Stimulated activated CD4-positive, alpha-beta T cell treated with anti-CD3 and anti-CD28 coated beads, Interleukin-2, amount 100 ng/mL, for 4 hours (primary cell): ENCODE measurements around the gene AMOT.

Experiments used
- DNase-seq: peaks from one replicate; pipeline ENCODE4 v3.0.0-alpha.2; 2020; ENCODE audit warnings: low read depth

Gene AMOT

DNA sequence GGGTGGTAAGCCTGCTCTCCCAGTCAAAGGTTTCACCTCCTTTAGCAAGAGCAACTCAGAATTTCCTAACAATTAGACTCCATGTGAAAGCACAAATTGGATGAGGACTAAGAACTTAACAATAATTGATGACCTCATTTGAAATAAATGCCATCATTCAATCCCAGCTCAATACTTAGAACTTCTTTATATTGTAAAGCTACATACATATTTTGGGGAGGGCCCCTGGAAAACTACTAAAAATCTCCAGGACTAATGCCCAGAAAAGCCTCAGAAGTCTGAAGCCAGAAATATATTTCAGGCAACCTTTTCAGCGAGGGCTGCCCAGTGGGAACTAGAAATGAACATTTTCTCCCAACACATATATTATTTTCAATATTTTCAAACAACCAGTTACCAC lies 38.1 kb downstream of the AMOT start:
- no peak for DNase-seq

- DNase-seq = no peak
These were observed 39.5 kb downstream of the AMOT start for GRCh38 chrX:112800971-112801775.

GRCh38 chrX:112799425-112799824 lies 41.2 kb downstream of the AMOT start:
- no peak for DNase-seq

GRCh38 chrX:112798736-112799135 lies 41.9 kb downstream of the AMOT start:
- DNase-seq = no peak

GRCh38 chrX:112789931-112790330 lies 50.7 kb downstream of the AMOT start:
- no peak for DNase-seq

- DNase-seq = no peak
These were observed 54.6 kb downstream of the AMOT start for GRCh38 chrX:112786076-112786475.

DNA sequence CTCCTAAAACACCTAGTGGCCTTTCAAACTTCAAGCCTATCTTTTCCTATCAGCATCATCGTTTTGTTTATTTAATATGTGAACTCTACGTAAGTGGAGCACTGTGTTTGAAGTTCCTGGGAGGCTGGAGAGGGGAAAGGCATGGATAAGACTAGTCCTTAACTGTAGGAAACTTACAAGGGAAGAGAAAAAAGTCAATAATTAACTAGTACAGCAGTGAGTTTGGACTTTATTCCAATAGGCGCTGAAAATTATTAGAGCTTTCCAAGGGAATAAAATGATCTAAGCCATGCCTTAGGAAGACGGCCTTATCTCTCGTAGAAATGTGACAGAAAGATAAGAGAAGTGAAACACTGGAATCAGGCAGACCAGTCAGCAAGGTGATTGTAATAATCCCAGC lies 55.3 kb downstream of the AMOT start:
- no peak for DNase-seq

- no peak for DNase-seq
These were observed 55.9 kb downstream of the AMOT start for GRCh38 chrX:112784692-112785091.

GRCh38 chrX:112779139-112779538 lies 61.5 kb downstream of the AMOT start:
- no peak for DNase-seq

GRCh38 chrX:112774651-112775293 lies 65.9 kb downstream of the AMOT start:
- DNase-seq = no peak

GRCh38 chrX:112774142-112774541 lies 66.5 kb downstream of the AMOT start:
- no peak for DNase-seq

DNA sequence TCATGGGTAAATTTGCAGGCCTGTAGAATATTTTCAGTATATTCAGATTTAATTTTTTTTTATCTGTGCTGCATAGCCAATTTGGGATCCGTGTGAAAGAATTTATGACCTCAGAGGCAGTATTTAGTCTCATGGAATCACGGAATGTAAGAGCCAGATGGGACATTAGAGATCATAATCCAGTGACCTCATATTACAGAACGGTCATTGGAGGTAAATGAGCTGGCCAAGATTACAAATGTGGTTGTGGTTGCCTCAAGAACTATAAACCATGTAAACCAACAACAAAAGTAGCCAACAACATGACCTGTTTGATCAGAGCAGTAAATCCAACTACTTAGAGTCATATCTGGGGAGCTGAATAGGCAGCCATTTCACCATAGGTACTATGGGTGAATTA lies 71.6 kb downstream of the AMOT start:
- no peak for DNase-seq

DNA sequence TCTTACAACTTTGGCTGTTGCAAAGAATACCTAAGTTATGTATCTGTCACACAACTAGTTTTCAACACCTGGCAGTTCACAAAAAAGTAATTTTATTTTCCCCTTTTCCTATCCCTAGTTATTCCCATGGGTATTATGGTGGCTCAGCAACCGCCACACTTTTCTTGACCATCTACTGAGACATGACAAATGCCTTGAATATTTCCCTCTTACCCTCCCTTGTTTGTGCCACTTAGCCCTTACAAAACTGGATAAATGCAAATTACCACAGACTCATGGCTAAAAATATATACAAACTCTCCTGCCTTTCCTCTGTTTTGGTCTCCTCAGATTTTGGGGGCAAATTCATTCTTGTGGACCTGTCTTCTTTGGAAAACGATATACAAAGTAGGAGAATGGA lies 72.1 kb downstream of the AMOT start:
- DNase-seq = no peak

GRCh38 chrX:112766774-112767173 lies 73.9 kb downstream of the AMOT start:
- DNase-seq = no peak

DNA sequence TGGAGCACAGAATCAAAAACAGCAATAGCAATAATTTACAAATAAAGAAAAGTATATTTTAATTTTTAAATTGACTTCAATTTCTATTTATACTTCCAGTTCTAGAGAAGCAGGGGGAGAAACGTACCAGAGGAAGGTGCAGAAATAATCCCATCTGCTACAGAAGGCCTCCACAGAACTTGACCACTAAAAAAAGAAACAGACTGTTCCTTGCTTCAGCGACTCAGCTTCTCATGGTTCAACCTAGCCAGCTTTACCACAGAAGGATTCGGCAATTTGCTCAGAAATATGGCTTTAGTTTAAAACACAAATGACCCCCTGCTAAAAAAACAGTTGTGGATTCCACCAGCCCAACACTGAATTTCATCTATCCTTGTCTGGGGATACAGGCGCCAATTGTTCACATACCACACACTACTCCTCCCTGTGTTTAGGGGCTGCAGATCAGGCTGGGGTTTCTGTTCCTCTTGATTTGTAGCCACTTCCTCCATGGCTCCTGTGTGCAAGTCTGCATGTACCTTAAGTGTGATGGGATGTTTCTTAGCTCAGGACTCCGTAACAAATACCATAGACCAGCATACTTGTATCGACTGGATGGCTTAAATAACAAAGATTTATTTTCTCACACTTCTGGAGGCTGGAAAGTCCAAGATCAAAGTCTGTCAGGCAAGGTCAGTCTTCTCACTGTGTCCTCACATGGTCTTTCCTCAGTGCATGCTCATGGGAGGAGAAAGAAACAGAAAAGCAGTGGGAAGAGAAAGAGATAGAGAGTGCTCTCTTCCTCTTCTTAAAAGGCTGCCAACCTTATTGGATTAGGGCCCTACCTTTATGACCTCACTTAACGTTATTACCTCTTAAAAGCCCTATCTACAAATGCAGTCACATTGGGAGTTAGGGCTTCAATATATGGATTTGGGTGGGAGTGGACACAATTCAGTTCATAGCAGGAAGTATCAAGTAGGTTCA lies 79.1 kb downstream of the AMOT start:
- no peak for DNase-seq

GRCh38 chrX:112760697-112761096 lies 79.9 kb downstream of the AMOT start:
- no peak for DNase-seq

GRCh38 chrX:112759966-112760365 lies 80.7 kb downstream of the AMOT start:
- DNase-seq = no peak

DNA sequence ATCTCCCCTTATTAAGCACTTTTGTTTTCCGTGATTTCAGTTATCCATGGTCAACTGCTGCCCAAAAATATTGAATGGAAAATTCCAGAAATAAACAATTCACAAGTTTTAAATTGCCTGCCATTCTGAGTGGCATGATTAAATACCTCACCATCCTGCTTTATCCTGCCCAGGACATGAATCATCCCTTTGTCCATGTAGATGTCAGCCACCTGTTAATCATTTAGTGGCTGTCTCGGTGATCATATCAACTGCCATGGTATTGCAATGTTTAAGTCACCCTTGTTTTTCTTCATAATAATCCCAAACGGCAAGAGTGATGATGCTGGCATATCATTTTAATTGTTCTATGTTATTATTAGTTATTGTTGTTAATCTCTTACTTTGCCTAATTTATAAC lies 81.1 kb downstream of the AMOT start:
- no peak for DNase-seq

GRCh38 chrX:112757946-112758345 lies 82.7 kb downstream of the AMOT start:
- DNase-seq = no peak

GRCh38 chrX:112753116-112753515 lies 87.5 kb downstream of the AMOT start:
- no peak for DNase-seq

- DNase-seq = no peak
These were observed 89.6 kb downstream of the AMOT start for GRCh38 chrX:112751076-112751475.

GRCh38 chrX:112746812-112747595 lies 93.6 kb downstream of the AMOT start:
- DNase-seq = no peak
